ENCODE measurements around the gene P2RY12.

P2RY12 gene

GRCh38 chr3:151345859-151346258, 38.7 kb downstream of the P2RY12 start:
- no peak for DNase-seq (ENCODE audit: low read depth)

GRCh38 chr3:151331696-151332095, 52.9 kb downstream of the P2RY12 start:
- DNase-seq (ENCODE audit: low read depth) = no peak

- no peak for DNase-seq (ENCODE audit: low read depth)
Measured at GRCh38 chr3:151330899-151331298, 53.7 kb downstream of the P2RY12 start.

GRCh38 chr3:151330379-151330778, 54.2 kb downstream of the P2RY12 start:
- DNase-seq (ENCODE audit: low read depth) = no peak

- DNase-seq (ENCODE audit: low read depth) = no peak
Measured at GRCh38 chr3:151329363-151329762, 55.2 kb downstream of the P2RY12 start, which contains the start of gene P2RY13. TSS of gene P2RY13 (minus strand) at chr3:151329549. CDS start at chr3:151329528, 21 bp downstream.

- no peak for DNase-seq (ENCODE audit: low read depth)
Measured at GRCh38 chr3:151328298-151328995, 56.1 kb downstream of the P2RY12 start.

- DNase-seq (ENCODE audit: low read depth) = no peak
Measured at GRCh38 chr3:151327571-151328198, 56.9 kb downstream of the P2RY12 start.

- DNase-seq (ENCODE audit: low read depth) = no peak
Measured at GRCh38 chr3:151322511-151322910, 62.0 kb downstream of the P2RY12 start.

GRCh38 chr3:151321526-151321925, 63.0 kb downstream of the P2RY12 start:
- no peak for DNase-seq (ENCODE audit: low read depth)

- no peak for DNase-seq (ENCODE audit: low read depth)
Measured at GRCh38 chr3:151320131-151320530, 64.4 kb downstream of the P2RY12 start.

- DNase-seq (ENCODE audit: low read depth) = no peak
Measured at GRCh38 chr3:151319628-151320027, 64.9 kb downstream of the P2RY12 start.

- DNase-seq (ENCODE audit: low read depth) = no peak
Measured at GRCh38 chr3:151318991-151319390, 65.6 kb downstream of the P2RY12 start.

GRCh38 chr3:151318313-151318712, 66.2 kb downstream of the P2RY12 start:
- no peak for DNase-seq (ENCODE audit: low read depth)

GRCh38 chr3:151316267-151316991, 68.1 kb downstream of the P2RY12 start, which contains the start of gene GPR87:
TSS of gene GPR87 (minus strand) at chr3:151316820. CDS start at chr3:151300100, 16,720 bp downstream.
- DNase-seq (ENCODE audit: low read depth) = no peak

GRCh38 chr3:151315846-151316245, 68.7 kb downstream of the P2RY12 start:
- DNase-seq (ENCODE audit: low read depth) = no peak

GRCh38 chr3:151315136-151315535, 69.4 kb downstream of the P2RY12 start:
- no peak for DNase-seq (ENCODE audit: low read depth)

GRCh38 chr3:151314593-151314992, 70.0 kb downstream of the P2RY12 start:
- no peak for DNase-seq (ENCODE audit: low read depth)

GRCh38 chr3:151314137-151314536, 70.4 kb downstream of the P2RY12 start:
- DNase-seq (ENCODE audit: low read depth) = no peak

GRCh38 chr3:151312972-151313371, 71.6 kb downstream of the P2RY12 start:
- DNase-seq (ENCODE audit: low read depth) = no peak

- no peak for DNase-seq (ENCODE audit: low read depth)
Measured at GRCh38 chr3:151309566-151309965, 75.0 kb downstream of the P2RY12 start.

- DNase-seq (ENCODE audit: low read depth) = no peak
Measured at GRCh38 chr3:151307583-151308488, 76.7 kb downstream of the P2RY12 start.

- DNase-seq (ENCODE audit: low read depth) = no peak
Measured at GRCh38 chr3:151307131-151307530, 77.4 kb downstream of the P2RY12 start.
